Glomerular visceral epithelial cell (primary cell): ENCODE measurements around the gene SCRN3.
"Not testable (repeated sequence)": the region's sequence is repeated elsewhere in the genome, so short reads cannot be mapped to it uniquely, and the experiment has no call there.

Experiments
- DNase-seq: peaks from one replicate; pipeline ENCODE4 v3.0.0-alpha.2; 2016; ENCODE audit errors: extremely low spot score

SCRN3 gene

GRCh38 chr2:174403628-174404027 is 8.1 kb downstream of the SCRN3 start:
- no peak for DNase-seq

GRCh38 chr2:174410039-174410438 is 14.5 kb downstream of the SCRN3 start:
- not testable (repeated sequence) for DNase-seq

- no peak for DNase-seq
Observed at GRCh38 chr2:174412256-174412655, 16.7 kb downstream of the SCRN3 start.

GRCh38 chr2:174428214-174428613 is 32.7 kb downstream of the SCRN3 start:
- no peak for DNase-seq

GRCh38 chr2:174430066-174430465 is 34.5 kb downstream of the SCRN3 start:
- no peak for DNase-seq

- no peak for DNase-seq
Observed at GRCh38 chr2:174431902-174432301, 36.4 kb downstream of the SCRN3 start.

- DNase-seq: peak; percentile 2
Observed at GRCh38 chr2:174436351-174436750, 40.8 kb downstream of the SCRN3 start.

GRCh38 chr2:174438146-174438886 is 42.8 kb downstream of the SCRN3 start:
- DNase-seq: no peak

- DNase-seq: no peak
Observed at GRCh38 chr2:174439323-174439722, 43.8 kb downstream of the SCRN3 start.

GRCh38 chr2:174439950-174440349 is 44.4 kb downstream of the SCRN3 start:
- DNase-seq: no peak

- peak; percentile 87 for DNase-seq
Observed at GRCh38 chr2:174442546-174443510, 47.3 kb downstream of the SCRN3 start.

GRCh38 chr2:174444761-174445160 is 49.2 kb downstream of the SCRN3 start:
- no peak for DNase-seq

GRCh38 chr2:174445248-174445647 is 49.7 kb downstream of the SCRN3 start:
- DNase-seq: no peak

GRCh38 chr2:174446531-174446930 is 51.0 kb downstream of the SCRN3 start:
- no peak for DNase-seq

GRCh38 chr2:174449033-174449432 is 53.5 kb downstream of the SCRN3 start:
- no peak for DNase-seq

- DNase-seq: no peak
Observed at GRCh38 chr2:174450021-174450816, 54.7 kb downstream of the SCRN3 start.

- DNase-seq: no peak
Observed at GRCh38 chr2:174454566-174454965, 59.0 kb downstream of the SCRN3 start.

GRCh38 chr2:174461221-174461620 is 65.7 kb downstream of the SCRN3 start:
- no peak for DNase-seq

- no peak for DNase-seq
Observed at GRCh38 chr2:174465327-174465726, 69.8 kb downstream of the SCRN3 start.

GRCh38 chr2:174473796-174474195 is 78.3 kb downstream of the SCRN3 start:
- peak; percentile 24 for DNase-seq

GRCh38 chr2:174477759-174478158 is 82.2 kb downstream of the SCRN3 start:
- DNase-seq: no peak
